GM12878 (cell line): Measurements from ENCODE around the gene DRAP1. TPM values are rescaled to one million over a fixed set of nuclear protein-coding genes. Genes with fewer than 3 reads are reported as not detected.

ENCODE experiments used
- CHD1 ChIP-seq: IDR thresholded peaks from 2 replicates; pipeline ENCODE4 v1.6.1; 2012; ENCODE audit warnings: low read depth, low read length, improper control_type of control experiment
- CTCF ChIP-seq, 3 experiments: IDR thresholded peaks in 2 of 3; conservative IDR thresholded peaks in 1 of 3; 2 replicates each; pipeline ENCODE4 v1.5.1; 2011; ENCODE audit warnings: low read depth in 3 of 3, low read length in 3 of 3, mild to moderate bottlenecking in 3 of 3, control low read depth in 2 of 3, moderate library complexity in 2 of 3, inconsistent platforms in 1 of 3, mixed read lengths in 1 of 3; ENCODE audit not compliant: control insufficient read depth in 2 of 3, insufficient read depth in 1 of 3; ENCODE audit errors: extremely low read depth in 1 of 3
- ESRRA ChIP-seq: IDR thresholded peaks from 2 replicates; pipeline ENCODE4 v1.6.1; 2012; ENCODE audit warnings: mild to moderate bottlenecking, low read length, improper control_type of control experiment
- FOS ChIP-seq: IDR thresholded peaks from 3 replicates; pipeline ENCODE4 v1.6.1; 2011; ENCODE audit warnings: borderline replicate concordance; ENCODE audit not compliant: insufficient read length; ENCODE audit errors: extremely low read depth
- GABPA ChIP-seq: IDR thresholded peaks from 2 replicates; pipeline ENCODE4 v1.6.1; 2014; ENCODE audit warnings: antibody characterized with exemption, low read depth, mild to moderate bottlenecking, inconsistent platforms
- KDM1A ChIP-seq: fragments of 200-600 bp; sonication (generic); IDR thresholded peaks from 2 replicates; pipeline ENCODE4 v1.6.1; 2016; ENCODE audit warnings: borderline replicate concordance
- LARP7 ChIP-seq: fragments of 450-650 bp; IDR thresholded peaks from 2 replicates; pipeline ENCODE4 v1.6.1; 2017; ENCODE audit warnings: mild to moderate bottlenecking
- MTA3 ChIP-seq: IDR thresholded peaks from 2 replicates; pipeline ENCODE4 v1.6.1; 2012; ENCODE audit warnings: low read length, inconsistent platforms, borderline replicate concordance
- NKRF ChIP-seq: fragments of 450-650 bp; conservative IDR thresholded peaks from 2 replicates; pipeline ENCODE4 v1.6.1; 2017; ENCODE audit warnings: mild to moderate bottlenecking, moderate library complexity
- NR2C1 ChIP-seq: fragments of 450-650 bp; IDR thresholded peaks from 2 replicates; pipeline ENCODE4 v1.6.1; 2017; ENCODE audit warnings: antibody characterized with exemption, mild to moderate bottlenecking, moderate library complexity
- NR2C2 ChIP-seq: IDR thresholded peaks from 2 replicates; pipeline ENCODE4 v1.6.1; 2011; ENCODE audit warnings: borderline replicate concordance, low read depth; ENCODE audit not compliant: control insufficient read depth, insufficient read length
- POLR2AphosphoS2 ChIP-seq: IDR thresholded peaks from 2 replicates; pipeline ENCODE4 v1.6.1; 2011; ENCODE audit warnings: low read depth, mild to moderate bottlenecking, low read length, improper control_type of control experiment, moderate library complexity
- RCOR1 ChIP-seq: conservative IDR thresholded peaks from 2 replicates; pipeline ENCODE4 v1.6.1; 2012; ENCODE audit warnings: low read depth, low read length, improper control_type of control experiment
- ZBTB11 ChIP-seq: fragments of 450-650 bp; formaldehyde crosslinking; IDR thresholded peaks from 2 replicates; pipeline ENCODE4 v1.5.0; 2022; ENCODE audit warnings: mild to moderate bottlenecking, missing genetic modification characterization
- ZBTB4 ChIP-seq: fragments of 450-650 bp; formaldehyde crosslinking; IDR thresholded peaks from 2 replicates; pipeline ENCODE4 v1.4.0; 2022; ENCODE audit warnings: mild to moderate bottlenecking, moderate library complexity
- ZNF217 ChIP-seq: fragments of 450-650 bp; IDR thresholded peaks from 2 replicates; pipeline ENCODE4 v1.6.1; 2017; ENCODE audit warnings: antibody characterized with exemption, mild to moderate bottlenecking
- polyA plus RNA-seq, 11 experiments: library from polyadenylated mRNA; depleted of rRNA in 4 of 11; unstranded in 6 of 11; stranded (reverse) in 5 of 11; fragments of >200 nt; fragmentation: Nextera tagmentation in 4 of 11; fragmentation: Illumina TruSeq in 1 of 11; extraction: Ambion mirVana in 4 of 11; extraction: Trizol in 1 of 11; gene quantifications; 1 replicate in 1 of 11; 2 replicates in 10 of 11; pipeline versions ENCODE4 v1.2.1 to v1.2.3, GENCODE V29; 2011 to 2016; ENCODE audit warnings: inconsistent platforms in 2 of 11, missing spikeins in 2 of 11, low read depth in 1 of 11
- total RNA-seq, 4 experiments: library from RNA; depleted of rRNA in 3 of 4; stranded (reverse); fragments of >200 nt in 3 of 4; fragmentation: Illumina TruSeq in 1 of 4; extraction: Trizol in 1 of 4; gene quantifications; 2 replicates each; pipeline versions ENCODE4 v1.2.1 to v1.2.3, GENCODE V29; 2013 to 2021

DRAP1 gene
- total and polyA plus RNA-seq, 10 of the 15 experiments (the other 5 are each of a cell fraction or from before 2014, with no cell fraction given), result 9.4 to 163 (median 114) TPM

- no peak for TF ChIP-seq ZBTB4
- TF ChIP-seq NR2C2, result no peak
- peak; percentile 85 for TF ChIP-seq ZNF217
- TF ChIP-seq CHD1, result no peak
- no peak for TF ChIP-seq CTCF (IDR thresholded peaks at IDR 0.05 in 2 of 3, conservative IDR thresholded peaks at IDR 0.05 in 1 of 3; ENCODE audit: control insufficient read depth in 2 of 3, extremely low read depth in 1 of 3, insufficient read depth in 1 of 3, low read depth in 3 of 3, low read length in 3 of 3)
- peak; percentile 30; the same call in 1 of the 2 replicates for TF ChIP-seq NKRF
- no peak for TF ChIP-seq ZBTB11 (CRISPR knock-in tag)
- peak; percentile 54; the same call in 1 of the 2 replicates for TF ChIP-seq POLR2AphosphoS2
- TF ChIP-seq GABPA, result no peak
- no peak; the same call in 1 of the 2 replicates for TF ChIP-seq NR2C1
- TF ChIP-seq RCOR1, result no peak
- TF ChIP-seq ESRRA, result no peak
- TF ChIP-seq LARP7, result peak; percentile 14; the same call in 1 of the 2 replicates
- TF ChIP-seq FOS, result no peak
- TF ChIP-seq MTA3, result no peak
- no peak for TF ChIP-seq KDM1A
Observed at GRCh38 chr11:65873318-65874156, 45.7 kb upstream of the DRAP1 start (continued).
